Uterus (tissue), 2 donors: Measurements from ENCODE around the gene EPC2.

Source experiments
- CTCF ChIP-seq, 4 experiments: fragments of 200-600 bp in 2 of 4; fragments of 450-650 bp in 2 of 4; sonication (generic) in 2 of 4; IDR thresholded peaks; one replicate each; pipeline ENCODE4 v1.5.1; 2016 to 2019; ENCODE audit warnings: antibody characterized with exemption in 4 of 4, mild to moderate bottlenecking in 2 of 4, moderate library complexity in 1 of 4
- POLR2A ChIP-seq, 2 donors: fragments of 450-650 bp; IDR thresholded peaks; one replicate each; pipeline ENCODE4 v1.6.1; 2016; ENCODE audit warnings: antibody characterized with exemption in 2 of 2, mild to moderate bottlenecking in 1 of 2, moderate library complexity in 1 of 2

- TF ChIP-seq CTCF (IDR thresholded peaks at IDR 0.05) = no peak
- no peak for TF ChIP-seq POLR2A (IDR thresholded peaks at IDR 0.05)
These were observed 77.6 kb downstream of the EPC2 start for GRCh38 chr2:148721991-148722777.
